ENCODE measurements around the gene SAXO2. TPM values are rescaled to one million over a fixed set of nuclear protein-coding genes. Genes with fewer than 3 reads are reported as not detected.
"Not testable (repeated sequence)": the region's sequence is repeated elsewhere in the genome, so short reads cannot be mapped to it uniquely, and the experiment has no call there.

Gene SAXO2
- total RNA-seq, 4 donors from 2014 or later, result 0.26 to 10.4 (median 5.2) TPM

GRCh38 chr15:82313446-82313845 is 50.8 kb downstream of the SAXO2 start:
- Histone ChIP-seq H3K4me3 (no peak overlapping the region), H3K27me3 (no peaks in the 10 kb centered on the region), H3K9me3 (no peaks in the 10 kb centered on the region), H3K27ac (no peak overlapping the region), H3K36me3 (no peaks in the 10 kb centered on the region), H3K4me1 (no peaks in the 10 kb centered on the region)
- no peak for TF ChIP-seq CTCF (IDR thresholded peaks at IDR 0.05)
- TF ChIP-seq POLR2A (IDR thresholded peaks at IDR 0.05), result no peak
- intact Hi-C loops (cut with DNase I; ENCODE audit: low total_unique reads), result no loop called here
- no peak for DNase-seq

- H3K27me3 ChIP-seq; H3K9me3 ChIP-seq; H3K27ac ChIP-seq; DNase-seq; intact Hi-C loops (cut with DNase I; ENCODE audit: low total_unique reads); H3K4me3 ChIP-seq; H3K4me1 ChIP-seq; H3K36me3 ChIP-seq: not testable (repeated sequence)
Observed at GRCh38 chr15:82313951-82314768, 51.5 kb downstream of the SAXO2 start.

GRCh38 chr15:82314769-82315518 is 52.3 kb downstream of the SAXO2 start:
- no peak overlapping the region for H3K27ac ChIP-seq
- intact Hi-C loops (cut with DNase I; ENCODE audit: low total_unique reads), result no loop called here
- DNase-seq, result no peak

GRCh38 chr15:82315519-82316246 is 53.1 kb downstream of the SAXO2 start:
- Histone ChIP-seq H3K4me3 (no peak overlapping the region), H3K4me1 (no peaks in the 10 kb centered on the region), H3K36me3 (no peaks in the 10 kb centered on the region), H3K9me3 (no peaks in the 10 kb centered on the region), H3K27ac (no peak overlapping the region), H3K27me3 (no peaks in the 10 kb centered on the region)
- TF ChIP-seq POLR2A (IDR thresholded peaks at IDR 0.05) (no peak), CTCF (IDR thresholded peaks at IDR 0.05) (no peak)
- DNase-seq, result no peak
- intact Hi-C loops (cut with DNase I; ENCODE audit: low total_unique reads), result no loop called here

More at GRCh38 chr15:82314769-82315518, 52.3 kb downstream of the SAXO2 start:
- Histone ChIP-seq H3K36me3 (no peaks in the 10 kb centered on the region), H3K4me3 (no peak overlapping the region), H3K4me1 (no peaks in the 10 kb centered on the region), H3K9me3 (no peaks in the 10 kb centered on the region), H3K27me3 (no peaks in the 10 kb centered on the region)
- TF ChIP-seq CTCF (IDR thresholded peaks at IDR 0.05) (no peak), POLR2A (IDR thresholded peaks at IDR 0.05) (no peak)

GRCh38 chr15:82316247-82317090 is 53.9 kb downstream of the SAXO2 start:
- H3K4me3 ChIP-seq; H3K27me3 ChIP-seq; H3K27ac ChIP-seq; H3K36me3 ChIP-seq; DNase-seq; H3K9me3 ChIP-seq; intact Hi-C loops (cut with DNase I; ENCODE audit: low total_unique reads); H3K4me1 ChIP-seq: not testable (repeated sequence)
